GM12872 (cell line): ENCODE results near the gene ATP2C1.

Experiments
- TF ChIP-seq, protein P1 (sequence below): IDR thresholded peaks from 3 replicates; pipeline ENCODE4 v1.5.1; 2011; ENCODE audit warnings: low read depth, mild to moderate bottlenecking, low read length, moderate library complexity; ENCODE audit not compliant: insufficient read depth

The ATP2C1 gene

DNA sequence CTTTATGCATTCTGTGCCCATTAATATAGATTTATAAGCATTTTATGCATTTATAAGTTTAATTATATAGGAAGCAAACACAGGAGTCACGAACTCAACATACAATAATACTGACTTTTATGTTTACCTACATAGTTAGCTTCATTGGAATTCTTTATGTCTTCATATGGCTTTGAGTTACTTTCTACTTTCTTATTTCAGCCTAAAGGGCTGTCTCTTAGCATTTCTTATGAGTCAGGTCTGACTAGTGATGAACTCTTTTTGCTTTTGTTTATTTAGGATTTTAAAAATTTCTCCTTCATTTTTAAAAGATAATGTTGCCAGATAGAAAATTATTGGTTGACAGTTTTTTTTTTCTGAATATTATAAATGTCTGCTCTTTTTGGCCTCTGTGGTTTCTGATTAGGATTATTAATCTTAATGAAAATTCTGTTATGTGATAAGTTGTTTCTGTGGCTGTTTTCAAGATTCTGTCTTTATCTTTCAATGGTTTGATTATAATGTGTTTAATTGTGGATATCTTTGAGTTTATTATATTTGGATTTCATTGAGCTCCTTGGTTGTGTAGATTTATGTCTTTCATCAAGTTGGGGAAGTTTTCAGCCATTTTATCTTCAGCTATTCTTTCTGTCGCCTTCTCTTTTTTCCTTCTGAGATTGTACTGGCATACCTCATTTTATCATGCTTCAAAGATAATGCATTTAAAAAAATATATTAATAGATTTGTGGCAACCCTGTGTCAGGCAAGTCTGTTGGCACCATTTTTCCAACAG, 54.3 kb downstream of the ATP2C1 start:
- TF ChIP-seq, protein P1, sequence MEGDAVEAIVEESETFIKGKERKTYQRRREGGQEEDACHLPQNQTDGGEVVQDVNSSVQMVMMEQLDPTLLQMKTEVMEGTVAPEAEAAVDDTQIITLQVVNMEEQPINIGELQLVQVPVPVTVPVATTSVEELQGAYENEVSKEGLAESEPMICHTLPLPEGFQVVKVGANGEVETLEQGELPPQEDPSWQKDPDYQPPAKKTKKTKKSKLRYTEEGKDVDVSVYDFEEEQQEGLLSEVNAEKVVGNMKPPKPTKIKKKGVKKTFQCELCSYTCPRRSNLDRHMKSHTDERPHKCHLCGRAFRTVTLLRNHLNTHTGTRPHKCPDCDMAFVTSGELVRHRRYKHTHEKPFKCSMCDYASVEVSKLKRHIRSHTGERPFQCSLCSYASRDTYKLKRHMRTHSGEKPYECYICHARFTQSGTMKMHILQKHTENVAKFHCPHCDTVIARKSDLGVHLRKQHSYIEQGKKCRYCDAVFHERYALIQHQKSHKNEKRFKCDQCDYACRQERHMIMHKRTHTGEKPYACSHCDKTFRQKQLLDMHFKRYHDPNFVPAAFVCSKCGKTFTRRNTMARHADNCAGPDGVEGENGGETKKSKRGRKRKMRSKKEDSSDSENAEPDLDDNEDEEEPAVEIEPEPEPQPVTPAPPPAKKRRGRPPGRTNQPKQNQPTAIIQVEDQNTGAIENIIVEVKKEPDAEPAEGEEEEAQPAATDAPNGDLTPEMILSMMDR = no peak

DNA sequence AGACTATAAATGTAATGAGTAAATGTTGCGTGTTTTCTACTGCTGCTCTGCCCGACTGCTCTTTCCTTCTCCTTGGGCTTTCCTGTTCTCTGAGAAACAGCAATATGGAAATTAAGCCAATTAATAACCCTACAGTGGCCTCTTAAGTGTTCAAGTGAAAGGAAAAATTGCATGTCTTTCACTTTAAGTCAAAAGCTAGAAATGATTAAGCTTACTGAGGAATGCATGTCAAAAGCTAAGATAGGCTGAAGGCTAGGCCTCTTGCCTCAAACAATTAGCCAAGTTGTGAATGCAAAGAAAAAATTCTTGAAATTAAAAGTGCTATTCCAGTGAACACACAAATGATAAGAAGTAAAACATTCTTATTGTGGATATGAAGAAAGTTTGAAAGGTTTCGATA, 55.0 kb downstream of the ATP2C1 start:
- TF ChIP-seq, protein P1 = no peak

DNA sequence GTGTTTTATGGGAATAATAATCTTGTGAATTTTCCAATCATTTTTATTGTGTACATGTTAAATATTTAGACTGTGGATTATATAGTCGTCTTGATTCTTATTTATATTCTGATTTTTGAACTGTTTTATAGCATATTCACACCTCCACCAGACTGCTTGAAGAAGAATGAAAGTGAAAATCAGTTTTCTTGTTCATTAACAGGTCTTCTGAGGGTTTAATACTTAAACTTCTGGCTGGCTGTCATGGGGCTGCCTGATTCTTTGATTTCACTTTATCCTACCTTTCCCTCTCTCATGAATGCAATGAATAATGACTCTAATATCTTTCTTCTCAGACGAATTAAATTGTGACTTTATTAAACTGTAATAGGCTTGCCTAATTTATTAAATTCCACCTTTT, 56.2 kb downstream of the ATP2C1 start:
- TF ChIP-seq, protein P1 = no peak

DNA sequence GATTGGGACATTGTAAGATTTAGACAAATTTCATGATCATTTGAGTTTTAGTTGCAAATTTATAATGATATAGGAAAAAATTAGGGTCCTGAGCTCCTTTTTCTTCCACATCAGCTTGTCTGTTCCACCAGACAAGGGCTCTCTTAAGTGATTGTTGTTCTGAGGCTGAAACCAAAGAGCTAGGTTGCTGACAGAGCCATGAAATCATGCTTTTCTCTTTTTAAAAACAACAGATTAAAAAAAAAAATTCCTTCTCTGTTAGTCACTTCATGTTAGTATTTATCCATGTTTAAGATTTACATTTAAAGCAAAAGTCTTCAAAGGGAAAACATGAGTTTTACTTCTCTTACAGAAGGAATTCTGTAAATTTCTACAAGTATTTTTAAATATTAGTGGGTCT, 56.8 kb downstream of the ATP2C1 start:
- TF ChIP-seq, protein P1 = no peak

DNA sequence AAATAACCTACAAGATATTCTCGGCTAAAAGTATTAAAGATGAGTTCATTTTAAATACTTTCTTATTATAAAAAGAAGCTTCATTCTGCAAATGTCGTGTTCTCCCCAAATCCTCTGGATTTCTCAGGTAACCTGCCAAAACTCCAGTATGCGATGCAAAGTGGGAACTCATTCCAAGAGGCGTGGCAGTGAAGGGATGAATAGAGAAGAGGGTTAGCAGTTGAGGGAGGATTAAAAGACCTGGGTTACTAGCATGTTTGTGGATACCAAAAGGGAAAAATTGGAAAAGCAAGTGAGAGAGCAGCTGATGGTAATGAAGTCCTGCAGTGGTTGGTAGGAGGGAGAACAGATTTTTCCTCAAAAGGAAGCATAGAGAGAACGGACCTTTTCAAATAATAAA, 61.6 kb downstream of the ATP2C1 start:
- TF ChIP-seq, protein P1 = no peak

DNA sequence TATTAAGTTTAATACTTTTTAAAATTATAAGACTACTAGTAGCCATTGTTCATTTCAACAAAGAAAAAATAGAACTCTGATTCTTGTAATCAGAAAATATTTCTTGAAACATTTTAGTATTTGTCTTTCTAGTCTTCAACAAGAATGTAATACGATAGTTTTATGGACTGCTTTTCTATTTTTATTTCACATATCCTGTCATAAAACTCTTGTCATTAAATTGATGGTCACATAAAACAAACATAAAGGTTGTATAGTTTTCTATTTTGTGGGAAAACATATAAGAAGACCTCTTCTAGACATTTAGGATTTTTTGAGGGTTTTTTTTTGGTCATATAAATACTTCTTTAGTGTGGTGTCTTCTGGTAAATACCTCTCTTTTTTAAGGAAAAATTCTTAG, 62.4 kb downstream of the ATP2C1 start:
- TF ChIP-seq, protein P1 = no peak

DNA sequence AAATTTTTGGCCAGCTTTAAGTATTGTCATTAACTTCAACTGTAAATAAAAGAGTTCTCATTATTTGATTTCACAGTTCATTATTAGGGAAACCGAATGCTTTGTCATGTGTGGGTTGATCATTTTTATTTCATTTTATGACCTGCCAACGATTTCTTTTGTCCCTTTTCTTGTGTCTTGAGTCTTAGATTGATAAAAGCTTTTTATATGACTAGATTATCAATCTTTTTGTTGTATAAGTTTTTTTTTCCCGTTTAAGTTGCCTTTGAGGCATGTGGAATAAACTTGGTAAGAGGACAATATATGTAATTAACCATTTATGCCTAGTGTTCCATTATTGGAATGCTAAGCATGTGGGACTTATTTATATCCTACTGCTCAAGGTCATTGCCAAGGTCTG, 62.8 kb downstream of the ATP2C1 start:
- TF ChIP-seq, protein P1 = no peak
